Measurements from ENCODE around the gene CAP1. TPM values are rescaled to one million over a fixed set of nuclear protein-coding genes. Genes with fewer than 3 reads are reported as not detected.

CAP1 gene
- total and polyA plus RNA-seq, 9 of the 15 experiments (the other 6 are each of a cell fraction or from before 2014, with no cell fraction given) = 230 to 658 (median 281) TPM

DNA sequence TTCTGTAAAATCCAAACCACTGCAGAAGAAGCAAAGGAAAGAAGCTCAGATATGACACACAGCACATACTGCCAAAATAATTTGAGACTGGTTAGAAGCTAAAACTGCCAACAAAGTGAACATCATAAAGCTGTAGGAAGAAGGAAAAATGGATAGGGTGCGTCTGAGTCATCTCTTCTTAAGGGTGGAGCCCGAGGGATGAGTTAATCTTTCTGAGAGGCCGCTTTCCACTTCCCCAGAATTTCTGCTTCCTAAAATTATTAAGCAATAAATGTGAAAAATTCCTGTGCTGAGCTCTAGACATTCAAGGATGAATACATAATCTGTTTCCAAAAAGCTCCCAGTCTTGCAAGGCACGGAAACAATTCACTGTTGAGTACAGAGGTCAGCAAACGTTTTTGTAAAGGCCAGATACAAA is 36.4 kb downstream of the CAP1 start (continued):
- TF ChIP-seq, protein P1, sequence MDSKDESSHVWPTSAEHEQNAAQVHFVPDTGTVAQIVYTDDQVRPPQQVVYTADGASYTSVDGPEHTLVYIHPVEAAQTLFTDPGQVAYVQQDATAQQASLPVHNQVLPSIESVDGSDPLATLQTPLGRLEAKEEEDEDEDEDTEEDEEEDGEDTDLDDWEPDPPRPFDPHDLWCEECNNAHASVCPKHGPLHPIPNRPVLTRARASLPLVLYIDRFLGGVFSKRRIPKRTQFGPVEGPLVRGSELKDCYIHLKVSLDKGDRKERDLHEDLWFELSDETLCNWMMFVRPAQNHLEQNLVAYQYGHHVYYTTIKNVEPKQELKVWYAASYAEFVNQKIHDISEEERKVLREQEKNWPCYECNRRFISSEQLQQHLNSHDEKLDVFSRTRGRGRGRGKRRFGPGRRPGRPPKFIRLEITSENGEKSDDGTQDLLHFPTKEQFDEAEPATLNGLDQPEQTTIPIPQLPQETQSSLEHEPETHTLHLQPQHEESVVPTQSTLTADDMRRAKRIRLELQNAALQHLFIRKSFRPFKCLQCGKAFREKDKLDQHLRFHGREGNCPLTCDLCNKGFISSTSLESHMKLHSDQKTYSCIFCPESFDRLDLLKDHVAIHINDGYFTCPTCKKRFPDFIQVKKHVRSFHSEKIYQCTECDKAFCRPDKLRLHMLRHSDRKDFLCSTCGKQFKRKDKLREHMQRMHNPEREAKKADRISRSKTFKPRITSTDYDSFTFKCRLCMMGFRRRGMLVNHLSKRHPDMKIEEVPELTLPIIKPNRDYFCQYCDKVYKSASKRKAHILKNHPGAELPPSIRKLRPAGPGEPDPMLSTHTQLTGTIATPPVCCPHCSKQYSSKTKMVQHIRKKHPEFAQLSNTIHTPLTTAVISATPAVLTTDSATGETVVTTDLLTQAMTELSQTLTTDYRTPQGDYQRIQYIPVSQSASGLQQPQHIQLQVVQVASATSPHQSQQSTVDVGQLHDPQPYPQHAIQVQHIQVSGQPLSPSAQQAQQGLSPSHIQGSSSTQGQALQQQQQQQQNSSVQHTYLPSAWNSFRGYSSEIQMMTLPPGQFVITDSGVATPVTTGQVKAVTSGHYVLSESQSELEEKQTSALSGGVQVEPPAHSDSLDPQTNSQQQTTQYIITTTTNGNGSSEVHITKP (IDR thresholded peaks at IDR 0.05; ENCODE audit: partially characterized antibody) = no peak
- TF ChIP-seq, protein P2, sequence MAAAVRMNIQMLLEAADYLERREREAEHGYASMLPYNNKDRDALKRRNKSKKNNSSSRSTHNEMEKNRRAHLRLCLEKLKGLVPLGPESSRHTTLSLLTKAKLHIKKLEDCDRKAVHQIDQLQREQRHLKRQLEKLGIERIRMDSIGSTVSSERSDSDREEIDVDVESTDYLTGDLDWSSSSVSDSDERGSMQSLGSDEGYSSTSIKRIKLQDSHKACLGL (CRISPR knock-in tag; IDR thresholded peaks at IDR 0.05; ENCODE audit: borderline replicate concordance, poor library complexity, severe bottlenecking) = no peak
- TF ChIP-seq, protein P3, sequence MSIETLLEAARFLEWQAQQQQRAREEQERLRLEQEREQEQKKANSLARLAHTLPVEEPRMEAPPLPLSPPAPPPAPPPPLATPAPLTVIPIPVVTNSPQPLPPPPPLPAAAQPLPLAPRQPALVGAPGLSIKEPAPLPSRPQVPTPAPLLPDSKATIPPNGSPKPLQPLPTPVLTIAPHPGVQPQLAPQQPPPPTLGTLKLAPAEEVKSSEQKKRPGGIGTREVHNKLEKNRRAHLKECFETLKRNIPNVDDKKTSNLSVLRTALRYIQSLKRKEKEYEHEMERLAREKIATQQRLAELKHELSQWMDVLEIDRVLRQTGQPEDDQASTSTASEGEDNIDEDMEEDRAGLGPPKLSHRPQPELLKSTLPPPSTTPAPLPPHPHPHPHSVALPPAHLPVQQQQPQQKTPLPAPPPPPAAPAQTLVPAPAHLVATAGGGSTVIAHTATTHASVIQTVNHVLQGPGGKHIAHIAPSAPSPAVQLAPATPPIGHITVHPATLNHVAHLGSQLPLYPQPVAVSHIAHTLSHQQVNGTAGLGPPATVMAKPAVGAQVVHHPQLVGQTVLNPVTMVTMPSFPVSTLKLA (conservative IDR thresholded peaks at IDR 0.05) = no peak
- TF ChIP-seq EP400 (IDR thresholded peaks at IDR 0.05) (0 out of 2 replicates have a peak, but pooled peaks have one; percentile 12), PURB (CRISPR knock-in tag; IDR thresholded peaks at IDR 0.05; ENCODE audit: low read depth) (no peak), ZNF766 (CRISPR knock-in tag; conservative IDR thresholded peaks at IDR 0.05) (no peak), FIP1L1 (IDR thresholded peaks at IDR 0.05; ENCODE audit: low read depth, low read length, poor library complexity, severe bottlenecking) (no peak), CXXC5 (CRISPR knock-in tag; IDR thresholded peaks at IDR 0.05) (peak; percentile 24; the same call in 1 of the 2 replicates), MAFG (tag; conservative IDR thresholded peaks at IDR 0.05) (no peak), ZNF263 (CRISPR knock-in tag; IDR thresholded peaks at IDR 0.05; ENCODE audit: borderline replicate concordance) (no peak), HMGN3 (IDR thresholded peaks at IDR 0.05; ENCODE audit: borderline replicate concordance, extremely low read depth, insufficient read length, low read depth, low read length) (no peak), THAP7 (CRISPR knock-in tag; IDR thresholded peaks at IDR 0.05) (no peak), ZNF12 (CRISPR knock-in tag; IDR thresholded peaks at IDR 0.05) (no peak), ZNF57 (CRISPR knock-in tag; IDR thresholded peaks at IDR 0.05) (no peak), BACH1 (tag; IDR thresholded peaks at IDR 0.05) (no peak), NFRKB (IDR thresholded peaks at IDR 0.05; ENCODE audit: low read depth) (no peak), RBM39 (optimal IDR thresholded peaks at IDR 0.05; ENCODE audit: low read depth, low read length) (no peak)
- TF ChIP-seq, protein P4, sequence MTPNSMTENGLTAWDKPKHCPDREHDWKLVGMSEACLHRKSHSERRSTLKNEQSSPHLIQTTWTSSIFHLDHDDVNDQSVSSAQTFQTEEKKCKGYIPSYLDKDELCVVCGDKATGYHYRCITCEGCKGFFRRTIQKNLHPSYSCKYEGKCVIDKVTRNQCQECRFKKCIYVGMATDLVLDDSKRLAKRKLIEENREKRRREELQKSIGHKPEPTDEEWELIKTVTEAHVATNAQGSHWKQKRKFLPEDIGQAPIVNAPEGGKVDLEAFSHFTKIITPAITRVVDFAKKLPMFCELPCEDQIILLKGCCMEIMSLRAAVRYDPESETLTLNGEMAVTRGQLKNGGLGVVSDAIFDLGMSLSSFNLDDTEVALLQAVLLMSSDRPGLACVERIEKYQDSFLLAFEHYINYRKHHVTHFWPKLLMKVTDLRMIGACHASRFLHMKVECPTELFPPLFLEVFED (CRISPR knock-in tag; conservative IDR thresholded peaks at IDR 0.05) = no peak
- TF ChIP-seq, protein P5, sequence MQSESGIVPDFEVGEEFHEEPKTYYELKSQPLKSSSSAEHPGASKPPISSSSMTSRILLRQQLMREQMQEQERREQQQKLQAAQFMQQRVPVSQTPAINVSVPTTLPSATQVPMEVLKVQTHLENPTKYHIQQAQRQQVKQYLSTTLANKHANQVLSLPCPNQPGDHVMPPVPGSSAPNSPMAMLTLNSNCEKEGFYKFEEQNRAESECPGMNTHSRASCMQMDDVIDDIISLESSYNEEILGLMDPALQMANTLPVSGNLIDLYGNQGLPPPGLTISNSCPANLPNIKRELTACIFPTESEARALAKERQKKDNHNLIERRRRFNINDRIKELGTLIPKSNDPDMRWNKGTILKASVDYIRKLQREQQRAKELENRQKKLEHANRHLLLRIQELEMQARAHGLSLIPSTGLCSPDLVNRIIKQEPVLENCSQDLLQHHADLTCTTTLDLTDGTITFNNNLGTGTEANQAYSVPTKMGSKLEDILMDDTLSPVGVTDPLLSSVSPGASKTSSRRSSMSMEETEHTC (IDR thresholded peaks at IDR 0.05) = no peak
